Pancreas (tissue), 10 donors: ENCODE results near the gene WSCD2. TPM values are rescaled to one million over a fixed set of nuclear protein-coding genes. Genes with fewer than 3 reads are reported as not detected.

Source experiments
- ATAC-seq, 4 donors: fragments of 200-7000 bp; cut with Tn5 transposase; one replicate each; pipeline versions ENCODE4 v1.8.0 to v1.9.1; 2020; ENCODE audit warnings: mild to moderate bottlenecking in 4 of 4, moderate library complexity in 4 of 4
- DNase-seq, 6 donors: peaks; one replicate each; pipeline ENCODE4 v3.0.0-alpha.2; 2020
- FAIRE-seq: peaks from 2 replicates; lab custom pipeline; 2012; peaks lifted over from hg19 to GRCh38; lab: Jason Lieb, UNC
- H3K27ac ChIP-seq, 4 donors: fragments of 200-600 bp; sonication (generic); 1 replicate in 3 of 4; 2 replicates in 1 of 4; pipeline versions ENCODE4 v1.5.0 to v1.8.0; 2020
- H3K27me3 ChIP-seq, 4 donors: fragments of 200-600 bp; one replicate each; pipeline ENCODE4 v1.8.0; 2021
- H3K36me3 ChIP-seq, 3 donors: fragments of 200-600 bp; sonication (generic) in 1 of 3; one replicate each; pipeline versions ENCODE4 v1.5.0 to v1.8.0; 2020 to 2021
- H3K4me1 ChIP-seq, 3 donors: fragments of 200-600 bp; one replicate each; pipeline ENCODE4 v1.8.0; 2021
- H3K4me3 ChIP-seq, 4 donors: fragments of 200-600 bp; sonication (generic) in 2 of 4; one replicate each; pipeline versions ENCODE4 v1.5.0 to v1.8.0; 2020 to 2021
- H3K9me3 ChIP-seq, 4 donors: fragments of 200-600 bp; one replicate each; pipeline ENCODE4 v1.8.0; 2021
- CTCF ChIP-seq, 4 donors: fragments of 200-600 bp; sonication (generic) in 3 of 4; IDR thresholded peaks; one replicate each; pipeline versions ENCODE4 v1.5.0 to v1.8.0; 2021; ENCODE audit warnings: antibody characterized with exemption in 4 of 4
- WGBS, 2 donors: extraction: QIAGEN DNeasy Blood & Tissue Kit; methylation state at CpG; one replicate each; pipeline ENCODE4 v1.1.7; 2013; 5-methylcytosine and 5-hydroxymethylcytosine counted together
- intact Hi-C, 3 donors: fragments of 100-400 bp; cut with DNase I; formaldehyde crosslinking; loops; one replicate each; pipeline versions ENCODE4 v1.11.1 to v1.14.2; 2022
- polyA plus RNA-seq, 2 donors: library from polyadenylated mRNA; stranded (reverse); fragments of 200-250 nt; gene quantifications; one replicate each; pipeline ENCODE4 v1.2.3, GENCODE V29; 2013
- total RNA-seq, 6 donors: library from RNA; stranded (reverse); fragmentation: NEBNext Ultra II Directional in 4 of 6; extraction: Animal tissue kit (Norgen Biotek cat#: 25700) in 4 of 6; gene quantifications; one replicate each; pipeline versions ENCODE4 v1.2.1 to v1.2.4, GENCODE V29; 2021 to 2023
- donor health status: healthy with polysubstance abuse.
- donor health status: DM: no; HTN: no; CAD: no; lungs with moderate emphysema.
- donor health status: DM: no; HTN: no; CAD: no.
- donor health status: control.
- donor health status: control.
- donor health status: Bipolar disorder and iron deficiency.
- donor health status: DM: yes; HTN: yes; CAD: no.
- donor health status: DM: no; HTN: no; CAD: no.
- donor health status: DM: no; HTN: no; CAD: no.
- donor health status: DM: yes; HTN: yes; CAD: no.

The WSCD2 gene
- total and polyA plus RNA-seq, 8 donors: 0.14 to 5.8 (median 1.1) TPM; not detected in 1

GRCh38 chr12:108271951-108272872 lies 143.1 kb downstream of the WSCD2 start:
- TF ChIP-seq CTCF (IDR thresholded peaks at IDR 0.05): no peak
- FAIRE-seq: no peak

GRCh38 chr12:108273217-108273616 lies 144.1 kb downstream of the WSCD2 start:
- H3K27me3 ChIP-seq: no peaks in the 10 kb centered on the region
- 27 to 30% methylated on average over 2 of the region's 2 CpGs for WGBS, 2 donors
- no peak for FAIRE-seq

More at GRCh38 chr12:108271951-108272872, 143.1 kb downstream of the WSCD2 start:
- intact Hi-C loops: no loop called here
- H3K4me3 ChIP-seq: no peak overlapping the region
- DNase-seq (no peak), ATAC-seq (no peak)
- H3K36me3 ChIP-seq: no peaks in the 10 kb centered on the region
- no peaks in the 10 kb centered on the region for H3K27me3 ChIP-seq
- 42 to 48% methylated on average over 6 of the region's 6 CpGs for WGBS, 2 donors
- H3K27ac ChIP-seq: no peak overlapping the region
- no peaks in the 10 kb centered on the region for H3K9me3 ChIP-seq
- H3K4me1 ChIP-seq: no peaks in the 10 kb centered on the region

GRCh38 chr12:108277613-108278012 lies 148.5 kb downstream of the WSCD2 start:
- ATAC-seq (no peak), DNase-seq (no peak), FAIRE-seq (no peak)
- Histone ChIP-seq H3K27me3 (no peaks in the 10 kb centered on the region), H3K27ac (no peak overlapping the region), H3K4me3 (no peak overlapping the region), H3K4me1 (no peaks in the 10 kb centered on the region), H3K9me3 (no peaks in the 10 kb centered on the region), H3K36me3 (no peaks in the 10 kb centered on the region)
- intact Hi-C loops: no loop called here
- no peak for TF ChIP-seq CTCF (IDR thresholded peaks at IDR 0.05)

More at GRCh38 chr12:108273217-108273616, 144.1 kb downstream of the WSCD2 start:
- no peak overlapping the region for H3K27ac ChIP-seq
- no peaks in the 10 kb centered on the region for H3K36me3 ChIP-seq
- DNase-seq (no peak), ATAC-seq (no peak)
- intact Hi-C loops: no loop called here
- H3K4me1 ChIP-seq: no peaks in the 10 kb centered on the region
- TF ChIP-seq CTCF (IDR thresholded peaks at IDR 0.05): no peak
- H3K4me3 ChIP-seq: no peak overlapping the region
- no peaks in the 10 kb centered on the region for H3K9me3 ChIP-seq

GRCh38 chr12:108282160-108282559 lies 153.1 kb downstream of the WSCD2 start:
- ATAC-seq: no peak
- Histone ChIP-seq H3K36me3 (no peaks in the 10 kb centered on the region), H3K27me3 (no peaks in the 10 kb centered on the region), H3K4me1 (no peaks in the 10 kb centered on the region), H3K27ac (no peak overlapping the region), H3K9me3 (no peaks in the 10 kb centered on the region), H3K4me3 (no peak overlapping the region)
- FAIRE-seq: no peak
- no peak for DNase-seq
- no peak for TF ChIP-seq CTCF (IDR thresholded peaks at IDR 0.05)
- 10 to 19% methylated on average over 2 of the region's 2 CpGs for WGBS, 2 donors
- intact Hi-C loops: no loop called here

- H3K4me1 ChIP-seq: no peaks in the 10 kb centered on the region
- no peaks in the 10 kb centered on the region for H3K9me3 ChIP-seq
- DNase-seq (no peak), ATAC-seq (no peak), FAIRE-seq (no peak)
- 57 to 63% methylated on average over 3 of the region's 3 CpGs for WGBS, 2 donors
- H3K36me3 ChIP-seq: no peaks in the 10 kb centered on the region
- TF ChIP-seq CTCF (IDR thresholded peaks at IDR 0.05): no peak
- H3K27ac ChIP-seq: no peak overlapping the region
- H3K4me3 ChIP-seq: no peak overlapping the region
- no peaks in the 10 kb centered on the region for H3K27me3 ChIP-seq
- intact Hi-C loops: no loop called here
These were observed 153.6 kb downstream of the WSCD2 start for GRCh38 chr12:108282676-108283075.
